Measurements from ENCODE around the gene RAD54L. TPM values are rescaled to one million over a fixed set of nuclear protein-coding genes. Genes with fewer than 3 reads are reported as not detected.
"Not testable (repeated sequence)": the region's sequence is repeated elsewhere in the genome, so short reads cannot be mapped to it uniquely, and the experiment has no call there.

Gene RAD54L
- total RNA-seq, 1 donor from 2014 or later = 1.1 TPM

GRCh38 chr1:46285730-46286477 lies 38.3 kb downstream of the RAD54L start:
- no peak for DNase-seq

- no peak for DNase-seq
Measured at GRCh38 chr1:46288485-46289133, 41.0 kb downstream of the RAD54L start.

- DNase-seq = no peak
Measured at GRCh38 chr1:46289134-46289494, 41.6 kb downstream of the RAD54L start.

- DNase-seq = no peak
Measured at GRCh38 chr1:46289976-46290375, 42.4 kb downstream of the RAD54L start.

GRCh38 chr1:46295306-46295705 lies 47.7 kb downstream of the RAD54L start:
- no peak for DNase-seq

- no peak for DNase-seq
Measured at GRCh38 chr1:46298387-46298786, 50.8 kb downstream of the RAD54L start.

GRCh38 chr1:46300673-46301405 lies 53.3 kb downstream of the RAD54L start:
- no peak for DNase-seq

- DNase-seq = no peak
Measured at GRCh38 chr1:46301406-46301807, 53.8 kb downstream of the RAD54L start.

- peak; percentile 47 for DNase-seq
Measured at GRCh38 chr1:46301808-46302640, 54.5 kb downstream of the RAD54L start.

GRCh38 chr1:46302641-46303037 lies 55.1 kb downstream of the RAD54L start:
- DNase-seq = no peak

GRCh38 chr1:46303038-46303871 lies 55.7 kb downstream of the RAD54L start, which contains the start of the genes LRRC41 and UQCRH:
LRRC41 (minus strand) TSS chr1:46303616; CDS start chr1:46303322, 294 bp downstream.
UQCRH (plus strand) TSS chr1:46303698; CDS start chr1:46303767, 69 bp downstream.
- peak; percentile 96 for DNase-seq

GRCh38 chr1:46303872-46304326 lies 56.3 kb downstream of the RAD54L start:
- DNase-seq = no peak

- DNase-seq = no peak
Measured at GRCh38 chr1:46306159-46306530, 58.6 kb downstream of the RAD54L start.

GRCh38 chr1:46309401-46310159 lies 62.0 kb downstream of the RAD54L start:
- DNase-seq = no peak

GRCh38 chr1:46310321-46310720 lies 62.8 kb downstream of the RAD54L start:
- no peak for DNase-seq

GRCh38 chr1:46315669-46316403 lies 68.3 kb downstream of the RAD54L start:
- no peak for DNase-seq

- DNase-seq = no peak
Measured at GRCh38 chr1:46317323-46317722, 69.8 kb downstream of the RAD54L start.

GRCh38 chr1:46319301-46319700 lies 71.7 kb downstream of the RAD54L start:
- DNase-seq = not testable (repeated sequence)
